GM18858 (cell line): ENCODE results near the gene RPL10A.
"Not testable (repeated sequence)": the region's sequence is repeated elsewhere in the genome, so short reads cannot be mapped to it uniquely, and the experiment has no call there.

Experiments
- ATAC-seq: cut with Tn5 transposase; IDR thresholded peaks from one replicate; pipeline ENCODE4 v1.9.1; 2021; ENCODE audit not compliant: unreplicated experiment

Gene RPL10A

GRCh38 chr6:35506536-35506935 lies 38.3 kb downstream of the RPL10A start:
- no peak for ATAC-seq

GRCh38 chr6:35507221-35507620 lies 39.0 kb downstream of the RPL10A start:
- ATAC-seq, result no peak

- ATAC-seq, result no peak
Observed at GRCh38 chr6:35508027-35508426, 39.8 kb downstream of the RPL10A start.

GRCh38 chr6:35508542-35508941 lies 40.3 kb downstream of the RPL10A start:
- no peak for ATAC-seq

- ATAC-seq, result no peak
Observed at GRCh38 chr6:35510916-35511561, 42.8 kb downstream of the RPL10A start.

- no peak for ATAC-seq
Observed at GRCh38 chr6:35511562-35511941, 43.4 kb downstream of the RPL10A start.

GRCh38 chr6:35512006-35512405 lies 43.8 kb downstream of the RPL10A start:
- no peak for ATAC-seq

GRCh38 chr6:35512740-35513139 lies 44.5 kb downstream of the RPL10A start, which contains the start of gene TULP1:
TSS of gene TULP1 (minus strand) at chr6:35512896. CDS start at chr6:35512858, 38 bp downstream.
- no peak for ATAC-seq

GRCh38 chr6:35514587-35514986 lies 46.4 kb downstream of the RPL10A start:
- ATAC-seq, result no peak

GRCh38 chr6:35515939-35516338 lies 47.7 kb downstream of the RPL10A start:
- not testable (repeated sequence) for ATAC-seq

GRCh38 chr6:35516712-35517111 lies 48.5 kb downstream of the RPL10A start:
- no peak for ATAC-seq

GRCh38 chr6:35517978-35518377 lies 49.8 kb downstream of the RPL10A start:
- not testable (repeated sequence) for ATAC-seq

- ATAC-seq, result no peak
Observed at GRCh38 chr6:35518566-35519312, 50.5 kb downstream of the RPL10A start.

- no peak for ATAC-seq
Observed at GRCh38 chr6:35519313-35520015, 51.3 kb downstream of the RPL10A start.
